B cell (primary cell): ENCODE data around the gene AUP1. TPM values are rescaled to one million over a fixed set of nuclear protein-coding genes. Genes with fewer than 3 reads are reported as not detected.

Source experiments
- ATAC-seq: fragments of 200-7000 bp; cut with Tn5 transposase; one replicate; pipeline ENCODE4 v1.10.0; 2021; ENCODE audit warnings: low read depth, mild to moderate bottlenecking, moderate number of reproducible peaks, moderate library complexity
- CTCF ChIA-PET: fragments of 350-600 bp; sonication (Branson Sonifier 250); formaldehyde crosslinking; loops from one replicate; lab custom pipeline; 2021; ENCODE audit warnings: antibody characterized with exemption, inconsistent platforms; lab: Charles Lee
- POLR2A ChIA-PET: fragments of 350-600 bp; sonication (Branson Sonifier 250); formaldehyde crosslinking; loops from one replicate; lab custom pipeline; 2021; ENCODE audit warnings: antibody characterized with exemption; lab: Charles Lee
- DNase-seq: peaks from one replicate; pipeline ENCODE4 v3.0.0; 2013
- H2AFZ ChIP-seq: 2 replicates; pipeline ENCODE4 v1.6.1; 2012; ENCODE audit warnings: mild to moderate bottlenecking, low read depth, low read length; ENCODE audit not compliant: insufficient read depth, poor library complexity, severe bottlenecking
- H3K27ac ChIP-seq, 2 donors: 1 replicate in 1 of 2; 2 replicates in 1 of 2; pipeline ENCODE4 v1.5.1; 2012 to 2013; ENCODE audit warnings: low read length in 2 of 2, mild to moderate bottlenecking in 2 of 2, moderate library complexity in 1 of 2
- H3K27me3 ChIP-seq, 4 experiments: fragments of 200-600 bp in 1 of 4; sonication (generic) in 1 of 4; replicated peaks in 1 of 4; 1 replicate in 2 of 4; 2 replicates in 2 of 4; pipeline versions ENCODE4 v1.6.1 to v1.7.0; 2013 to 2016; ENCODE audit warnings: low read length in 3 of 4, mild to moderate bottlenecking in 2 of 4, mixed read lengths in 1 of 4, moderate library complexity in 1 of 4; ENCODE audit not compliant: insufficient read depth in 4 of 4, control insufficient read depth in 3 of 4; ENCODE audit errors: control extremely low read depth in 1 of 4
- H3K36me3 ChIP-seq, 2 experiments: replicated peaks in 1 of 2; 1 replicate in 1 of 2; 2 replicates in 1 of 2; pipeline versions ENCODE4 v1.6.1 to v1.7.1; 2013; ENCODE audit warnings: low read length in 1 of 2; ENCODE audit not compliant: insufficient read depth in 2 of 2, control insufficient read depth in 1 of 2; ENCODE audit errors: control extremely low read depth in 1 of 2, extremely low read depth in 1 of 2
- H3K4me1 ChIP-seq, 2 donors: fragments of 200-600 bp in 1 of 2; sonication (generic) in 1 of 2; 1 replicate in 1 of 2; 2 replicates in 1 of 2; pipeline versions ENCODE4 v1.5.1 to v1.6.1; 2013 to 2017; ENCODE audit warnings: low read length in 2 of 2; ENCODE audit not compliant: control insufficient read depth in 2 of 2, insufficient read depth in 2 of 2
- H3K4me2 ChIP-seq: replicated peaks from 2 replicates; pipeline ENCODE3; 2012; ENCODE audit warnings: mild to moderate bottlenecking, low read depth, low read length; ENCODE audit not compliant: poor library complexity, severe bottlenecking
- H3K4me3 ChIP-seq, 5 experiments: fragments of 200-600 bp in 1 of 5; sonication (generic) in 1 of 5; 1 replicate in 3 of 5; 2 replicates in 2 of 5; pipeline versions ENCODE4 v1.5.1 to v1.7.0; 2011 to 2016; ENCODE audit warnings: low read length in 4 of 5, mild to moderate bottlenecking in 4 of 5, low read depth in 2 of 5, control low read depth in 1 of 5, moderate library complexity in 1 of 5; ENCODE audit not compliant: insufficient read depth in 1 of 5; ENCODE audit errors: control extremely low read depth in 1 of 5, extremely low read depth in 1 of 5
- H3K79me2 ChIP-seq: fragments of 200-600 bp; sonication (generic); one replicate; pipeline ENCODE4 v1.6.0; 2016; ENCODE audit warnings: low read length; ENCODE audit not compliant: control insufficient read depth, insufficient read depth
- H3K9ac ChIP-seq: fragments of 200-600 bp; sonication (generic); 2 replicates; pipeline ENCODE4 v1.6.1; 2017; ENCODE audit warnings: mild to moderate bottlenecking, low read length, moderate library complexity
- H3K9me3 ChIP-seq, 3 donors: one replicate each; pipeline versions ENCODE4 v1.6.1 to v1.7.1; 2013; ENCODE audit warnings: low read length in 2 of 3; ENCODE audit not compliant: control insufficient read depth in 2 of 3, insufficient read depth in 1 of 3; ENCODE audit errors: control extremely low read depth in 1 of 3
- H4K20me1 ChIP-seq: 2 replicates; pipeline ENCODE4 v1.6.0; 2012; ENCODE audit warnings: mild to moderate bottlenecking, low read length; ENCODE audit not compliant: insufficient read depth, control insufficient read depth, poor library complexity, severe bottlenecking
- H3K27ac Mint-ChIP-seq: one replicate; pipeline ENCODE4 v1.8.0; 2021; ENCODE audit warnings: mixed read lengths
- H3K27me3 Mint-ChIP-seq: one replicate; pipeline ENCODE4 v1.8.0; 2021; ENCODE audit warnings: mixed read lengths
- H3K4me1 Mint-ChIP-seq: one replicate; pipeline ENCODE4 v1.8.0; 2021; ENCODE audit warnings: mixed read lengths
- H3K4me3 Mint-ChIP-seq: one replicate; pipeline ENCODE4 v1.8.0; 2021; ENCODE audit warnings: mixed read lengths
- H3K9me3 Mint-ChIP-seq: one replicate; pipeline ENCODE4 v1.8.0; 2022; ENCODE audit warnings: mixed read lengths; ENCODE audit not compliant: insufficient read depth
- EZH2 ChIP-seq: IDR thresholded peaks from 2 replicates; pipeline ENCODE4 v1.6.1; 2012; ENCODE audit warnings: borderline replicate concordance, low read depth, mild to moderate bottlenecking, moderate library complexity, low read length; ENCODE audit not compliant: insufficient read depth, poor library complexity, severe bottlenecking
- WGBS: methylation state at CpG from one replicate; pipeline ENCODE4 v1.1.5; 2013; ENCODE audit warnings: missing lambda C conversion rate; ENCODE audit not compliant: insufficient coverage; 5-methylcytosine and 5-hydroxymethylcytosine counted together
- intact Hi-C: fragments of 100-400 bp; cut with micrococcal nuclease; formaldehyde crosslinking; loops from one replicate; pipeline ENCODE4 v1.10.0; 2022
- polyA plus RNA-seq: library from polyadenylated mRNA; depleted of rRNA; stranded (reverse); fragments of >200 nt; gene quantifications from 2 replicates; pipeline ENCODE4 v1.2.3, GENCODE V29; 2012
- total RNA-seq, 2 donors: library from RNA; stranded (reverse); fragments of 120-200 nt in 1 of 2; gene quantifications; 1 replicate in 1 of 2; 2 replicates in 1 of 2; pipeline versions ENCODE4 v1.2.3 to v1.2.4, GENCODE V29; 2013 to 2022
- TF ChIP-seq, protein P1 (sequence below): fragments of 200-600 bp; IDR thresholded peaks from one replicate; pipeline ENCODE4 v1.8.0; 2022; ENCODE audit warnings: antibody characterized with exemption, mild to moderate bottlenecking

The AUP1 gene
- total and polyA plus RNA-seq, 2 donors (not counting 1 experiment from before 2014, with no cell fraction given) = 201 to 525 TPM

DNA sequence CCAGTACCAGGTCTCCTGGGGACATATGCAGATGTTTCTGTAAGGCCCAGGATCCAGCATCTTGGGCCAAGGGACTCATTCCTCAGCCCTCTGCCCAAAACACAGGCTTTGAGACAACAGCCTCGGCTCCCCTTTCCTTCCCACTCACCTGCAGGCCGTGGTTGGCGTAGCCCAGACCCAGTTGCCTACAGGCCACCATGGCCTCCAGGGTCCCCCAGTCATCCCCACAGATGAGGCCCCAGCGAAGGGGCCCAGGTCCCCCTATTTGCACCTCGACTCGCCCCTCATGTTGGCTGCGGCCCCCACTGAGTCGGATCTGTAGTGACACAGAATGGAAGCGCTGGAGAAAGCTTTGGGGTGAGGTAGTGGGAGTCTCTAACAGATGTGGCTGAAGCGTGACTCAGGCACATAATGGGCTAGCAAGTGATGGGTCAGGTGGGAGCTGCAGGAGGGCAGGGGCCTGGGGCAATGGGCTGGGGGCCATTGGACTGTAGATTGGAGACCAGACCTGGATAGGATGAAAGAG, 6.0 kb upstream of the AUP1 start:
- Histone ChIP-seq H4K20me1 (no peaks in the 10 kb centered on the region), H3K4me2 (no peak overlapping the region), H3K79me2 (peaks cover 16% of the 10 kb centered on the region), H3K27me3 (no peaks in the 10 kb centered on the region), H3K27ac (no peak overlapping the region), H3K4me3 (no peak overlapping the region), H2AFZ (no peak overlapping the region), H3K9me3 (no peaks in the 10 kb centered on the region), H3K4me1 (peaks cover 33 to 48% of the 10 kb centered on the region in 2 donors), H3K9ac (no peak overlapping the region), H3K36me3 (peaks cover 0 to 20% of the 10 kb centered on the region in 2 experiments)
- WGBS = 92% methylated on average over 10 of the region's 10 CpGs
- ATAC-seq (no peak), DNase-seq (no peak)
- intact Hi-C loops = no loop called here
- TF ChIP-seq EZH2 = no peak
- TF ChIP-seq, protein P1, sequence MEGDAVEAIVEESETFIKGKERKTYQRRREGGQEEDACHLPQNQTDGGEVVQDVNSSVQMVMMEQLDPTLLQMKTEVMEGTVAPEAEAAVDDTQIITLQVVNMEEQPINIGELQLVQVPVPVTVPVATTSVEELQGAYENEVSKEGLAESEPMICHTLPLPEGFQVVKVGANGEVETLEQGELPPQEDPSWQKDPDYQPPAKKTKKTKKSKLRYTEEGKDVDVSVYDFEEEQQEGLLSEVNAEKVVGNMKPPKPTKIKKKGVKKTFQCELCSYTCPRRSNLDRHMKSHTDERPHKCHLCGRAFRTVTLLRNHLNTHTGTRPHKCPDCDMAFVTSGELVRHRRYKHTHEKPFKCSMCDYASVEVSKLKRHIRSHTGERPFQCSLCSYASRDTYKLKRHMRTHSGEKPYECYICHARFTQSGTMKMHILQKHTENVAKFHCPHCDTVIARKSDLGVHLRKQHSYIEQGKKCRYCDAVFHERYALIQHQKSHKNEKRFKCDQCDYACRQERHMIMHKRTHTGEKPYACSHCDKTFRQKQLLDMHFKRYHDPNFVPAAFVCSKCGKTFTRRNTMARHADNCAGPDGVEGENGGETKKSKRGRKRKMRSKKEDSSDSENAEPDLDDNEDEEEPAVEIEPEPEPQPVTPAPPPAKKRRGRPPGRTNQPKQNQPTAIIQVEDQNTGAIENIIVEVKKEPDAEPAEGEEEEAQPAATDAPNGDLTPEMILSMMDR = no peak
- peaks cover 44% of the 10 kb centered on the region for H3K4me1 Mint-ChIP-seq
- H3K27ac Mint-ChIP-seq = peak overlapping the region; percentile 10
- H3K27me3 Mint-ChIP-seq = no peaks in the 10 kb centered on the region
- POLR2A ChIA-PET = interaction anchor here (1.0 kb wide), 1 partner anchor 19 kb away, joined by 3 read pairs; no protein-coding TSS in a partner anchor
- CTCF ChIA-PET = interaction anchor here (0.8 kb wide), 1 partner anchor 10 kb away, joined by 3 read pairs; no protein-coding TSS in a partner anchor
- no peak overlapping the region for H3K4me3 Mint-ChIP-seq
- H3K9me3 Mint-ChIP-seq = no peaks in the 10 kb centered on the region

DNA sequence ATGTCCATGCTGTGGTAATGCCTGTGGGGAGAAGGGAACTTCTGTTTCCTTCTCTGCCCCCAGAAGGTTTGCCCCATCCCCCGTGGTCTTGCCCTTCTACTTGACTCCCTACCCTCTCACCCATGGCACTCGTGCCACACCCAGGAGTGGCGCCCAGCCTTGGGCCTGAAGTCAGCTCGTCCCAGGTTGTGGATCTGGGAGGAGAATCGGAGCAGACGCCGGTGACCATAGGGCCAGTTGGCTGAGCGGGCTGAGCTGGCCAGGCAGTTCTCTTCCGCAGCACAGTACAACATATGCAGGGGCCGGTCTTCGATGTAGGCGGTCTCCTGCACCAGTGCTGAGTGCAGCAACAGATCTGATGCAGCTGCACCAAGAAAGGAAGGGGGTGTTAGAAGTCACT, 4.9 kb upstream of the AUP1 start:
- Histone ChIP-seq H4K20me1 (no peaks in the 10 kb centered on the region), H3K4me1 (peaks cover 30 to 39% of the 10 kb centered on the region in 2 donors), H3K4me2 (no peak overlapping the region), H3K79me2 (peaks cover 22% of the 10 kb centered on the region), H3K36me3 (peaks cover 0 to 20% of the 10 kb centered on the region in 2 experiments), H3K4me3 (no peak overlapping the region), H3K27me3 (no peaks in the 10 kb centered on the region), H3K27ac (no peak overlapping the region), H2AFZ (no peak overlapping the region), H3K9ac (no peak overlapping the region), H3K9me3 (no peaks in the 10 kb centered on the region)
- Mint-ChIP-seq H3K4me3 (no peak overlapping the region), H3K27ac (no peak overlapping the region), H3K9me3 (no peaks in the 10 kb centered on the region), H3K4me1 (peaks cover 41% of the 10 kb centered on the region), H3K27me3 (no peaks in the 10 kb centered on the region)
- ChIA-PET POLR2A (no interaction called here), CTCF (interaction anchor here (1.2 to 9.6 kb wide), 3 partner anchors 11 to 53 kb away, joined by 3 to 71 read pairs (median 6); partner anchors contain the start of genes CCDC142 and TTC31)
- WGBS = 97% methylated on average over 11 of the region's 12 CpGs
- DNase-seq (no peak), ATAC-seq (no peak)
- TF ChIP-seq EZH2 = no peak
- TF ChIP-seq, protein P1 = no peak
- intact Hi-C loops = loop anchor here (5.0 kb wide), 1 partner anchor 37 kb away; the partner anchor contains the start of gene LBX2
